B cell (primary cell): ENCODE data around the gene MCM5. TPM values are rescaled to one million over a fixed set of nuclear protein-coding genes. Genes with fewer than 3 reads are reported as not detected.

Source experiments
- ATAC-seq: fragments of 200-7000 bp; cut with Tn5 transposase; one replicate; pipeline ENCODE4 v1.10.0; 2021; ENCODE audit warnings: low read depth, mild to moderate bottlenecking, moderate number of reproducible peaks, moderate library complexity
- CTCF ChIA-PET: fragments of 350-600 bp; sonication (Branson Sonifier 250); formaldehyde crosslinking; loops from one replicate; lab custom pipeline; 2021; ENCODE audit warnings: antibody characterized with exemption, inconsistent platforms; lab: Charles Lee
- POLR2A ChIA-PET: fragments of 350-600 bp; sonication (Branson Sonifier 250); formaldehyde crosslinking; loops from one replicate; lab custom pipeline; 2021; ENCODE audit warnings: antibody characterized with exemption; lab: Charles Lee
- DNase-seq: peaks from one replicate; pipeline ENCODE4 v3.0.0; 2013
- H2AFZ ChIP-seq: 2 replicates; pipeline ENCODE4 v1.6.1; 2012; ENCODE audit warnings: mild to moderate bottlenecking, low read depth, low read length; ENCODE audit not compliant: insufficient read depth, poor library complexity, severe bottlenecking
- H3K27ac ChIP-seq, 2 donors: 1 replicate in 1 of 2; 2 replicates in 1 of 2; pipeline ENCODE4 v1.5.1; 2012 to 2013; ENCODE audit warnings: low read length in 2 of 2, mild to moderate bottlenecking in 2 of 2, moderate library complexity in 1 of 2
- H3K27me3 ChIP-seq, 4 experiments: fragments of 200-600 bp in 1 of 4; sonication (generic) in 1 of 4; replicated peaks in 1 of 4; 1 replicate in 2 of 4; 2 replicates in 2 of 4; pipeline versions ENCODE4 v1.6.1 to v1.7.0; 2013 to 2016; ENCODE audit warnings: low read length in 3 of 4, mild to moderate bottlenecking in 2 of 4, mixed read lengths in 1 of 4, moderate library complexity in 1 of 4; ENCODE audit not compliant: insufficient read depth in 4 of 4, control insufficient read depth in 3 of 4; ENCODE audit errors: control extremely low read depth in 1 of 4
- H3K36me3 ChIP-seq, 2 experiments: replicated peaks in 1 of 2; 1 replicate in 1 of 2; 2 replicates in 1 of 2; pipeline versions ENCODE4 v1.6.1 to v1.7.1; 2013; ENCODE audit warnings: low read length in 1 of 2; ENCODE audit not compliant: insufficient read depth in 2 of 2, control insufficient read depth in 1 of 2; ENCODE audit errors: control extremely low read depth in 1 of 2, extremely low read depth in 1 of 2
- H3K4me1 ChIP-seq, 2 donors: fragments of 200-600 bp in 1 of 2; sonication (generic) in 1 of 2; 1 replicate in 1 of 2; 2 replicates in 1 of 2; pipeline versions ENCODE4 v1.5.1 to v1.6.1; 2013 to 2017; ENCODE audit warnings: low read length in 2 of 2; ENCODE audit not compliant: control insufficient read depth in 2 of 2, insufficient read depth in 2 of 2
- H3K4me2 ChIP-seq: replicated peaks from 2 replicates; pipeline ENCODE3; 2012; ENCODE audit warnings: mild to moderate bottlenecking, low read depth, low read length; ENCODE audit not compliant: poor library complexity, severe bottlenecking
- H3K4me3 ChIP-seq, 5 experiments: fragments of 200-600 bp in 1 of 5; sonication (generic) in 1 of 5; 1 replicate in 3 of 5; 2 replicates in 2 of 5; pipeline versions ENCODE4 v1.5.1 to v1.7.0; 2011 to 2016; ENCODE audit warnings: low read length in 4 of 5, mild to moderate bottlenecking in 4 of 5, low read depth in 2 of 5, control low read depth in 1 of 5, moderate library complexity in 1 of 5; ENCODE audit not compliant: insufficient read depth in 1 of 5; ENCODE audit errors: control extremely low read depth in 1 of 5, extremely low read depth in 1 of 5
- H3K79me2 ChIP-seq: fragments of 200-600 bp; sonication (generic); one replicate; pipeline ENCODE4 v1.6.0; 2016; ENCODE audit warnings: low read length; ENCODE audit not compliant: control insufficient read depth, insufficient read depth
- H3K9ac ChIP-seq: fragments of 200-600 bp; sonication (generic); 2 replicates; pipeline ENCODE4 v1.6.1; 2017; ENCODE audit warnings: mild to moderate bottlenecking, low read length, moderate library complexity
- H3K9me3 ChIP-seq, 3 donors: one replicate each; pipeline versions ENCODE4 v1.6.1 to v1.7.1; 2013; ENCODE audit warnings: low read length in 2 of 3; ENCODE audit not compliant: control insufficient read depth in 2 of 3, insufficient read depth in 1 of 3; ENCODE audit errors: control extremely low read depth in 1 of 3
- H4K20me1 ChIP-seq: 2 replicates; pipeline ENCODE4 v1.6.0; 2012; ENCODE audit warnings: mild to moderate bottlenecking, low read length; ENCODE audit not compliant: insufficient read depth, control insufficient read depth, poor library complexity, severe bottlenecking
- H3K27ac Mint-ChIP-seq: one replicate; pipeline ENCODE4 v1.8.0; 2021; ENCODE audit warnings: mixed read lengths
- H3K27me3 Mint-ChIP-seq: one replicate; pipeline ENCODE4 v1.8.0; 2021; ENCODE audit warnings: mixed read lengths
- H3K4me1 Mint-ChIP-seq: one replicate; pipeline ENCODE4 v1.8.0; 2021; ENCODE audit warnings: mixed read lengths
- H3K4me3 Mint-ChIP-seq: one replicate; pipeline ENCODE4 v1.8.0; 2021; ENCODE audit warnings: mixed read lengths
- H3K9me3 Mint-ChIP-seq: one replicate; pipeline ENCODE4 v1.8.0; 2022; ENCODE audit warnings: mixed read lengths; ENCODE audit not compliant: insufficient read depth
- EZH2 ChIP-seq: IDR thresholded peaks from 2 replicates; pipeline ENCODE4 v1.6.1; 2012; ENCODE audit warnings: borderline replicate concordance, low read depth, mild to moderate bottlenecking, moderate library complexity, low read length; ENCODE audit not compliant: insufficient read depth, poor library complexity, severe bottlenecking
- whole genome bisulfite sequencing: methylation state at CpG from one replicate; pipeline ENCODE4 v1.1.5; 2013; ENCODE audit warnings: missing lambda C conversion rate; ENCODE audit not compliant: insufficient coverage; 5-methylcytosine and 5-hydroxymethylcytosine counted together
- intact Hi-C: fragments of 100-400 bp; cut with micrococcal nuclease; formaldehyde crosslinking; loops from one replicate; pipeline ENCODE4 v1.10.0; 2022
- polyA plus RNA-seq: library from polyadenylated mRNA; depleted of rRNA; stranded (reverse); fragments of >200 nt; gene quantifications from 2 replicates; pipeline ENCODE4 v1.2.3, GENCODE V29; 2012
- total RNA-seq, 2 donors: library from RNA; stranded (reverse); fragments of 120-200 nt in 1 of 2; gene quantifications; 1 replicate in 1 of 2; 2 replicates in 1 of 2; pipeline versions ENCODE4 v1.2.3 to v1.2.4, GENCODE V29; 2013 to 2022
- TF ChIP-seq, protein P1 (sequence below): fragments of 200-600 bp; IDR thresholded peaks from one replicate; pipeline ENCODE4 v1.8.0; 2022; ENCODE audit warnings: antibody characterized with exemption, mild to moderate bottlenecking

MCM5 gene
- total and polyA plus RNA-seq, 2 donors (not counting 1 experiment from before 2014, with no cell fraction given), result 112 to 203 TPM

- Histone ChIP-seq H3K9me3 (peaks cover 0 to 6% (median 0%) of the 10 kb centered on the region in 3 donors), H3K4me3 (peak overlapping the region in 1 of 5 experiments; percentile 5), H3K79me2 (no peaks in the 10 kb centered on the region), H4K20me1 (no peaks in the 10 kb centered on the region), H3K27me3 (no peaks in the 10 kb centered on the region), H2AFZ (peak overlapping the region; percentile 3), H3K4me2 (peak overlapping the region; percentile 61), H3K36me3 (no peaks in the 10 kb centered on the region), H3K9ac (no peak overlapping the region), H3K4me1 (peaks cover 30 to 59% of the 10 kb centered on the region in 2 donors), H3K27ac (peak overlapping the region; percentile 37 to 67)
- Mint-ChIP-seq H3K27me3 (no peaks in the 10 kb centered on the region), H3K4me1 (peaks cover 49% of the 10 kb centered on the region), H3K27ac (peak overlapping the region; percentile 81), H3K9me3 (no peaks in the 10 kb centered on the region), H3K4me3 (peak overlapping the region; percentile 65)
- ChIA-PET CTCF (interaction anchor here (1.0 to 2.4 kb wide), 4 partner anchors 8 to 44 kb away, joined by 3 to 31 read pairs (median 4); no protein-coding TSS in a partner anchor), POLR2A (interaction anchor here (0.5 to 2.1 kb wide), 4 partner anchors 10 to 43 kb away, joined by 3 to 6 read pairs (median 6); no protein-coding TSS in a partner anchor)
- intact Hi-C loops, result loop anchor here (1.0 kb wide), 3 partner anchors 10 to 43 kb away; no protein-coding TSS in a partner anchor
- DNase-seq (peak; percentile 89), ATAC-seq (peak; percentile 88)
- 1% methylated on average over 9 of the region's 9 CpGs for WGBS
- no peak for TF ChIP-seq EZH2
- TF ChIP-seq, protein P1, sequence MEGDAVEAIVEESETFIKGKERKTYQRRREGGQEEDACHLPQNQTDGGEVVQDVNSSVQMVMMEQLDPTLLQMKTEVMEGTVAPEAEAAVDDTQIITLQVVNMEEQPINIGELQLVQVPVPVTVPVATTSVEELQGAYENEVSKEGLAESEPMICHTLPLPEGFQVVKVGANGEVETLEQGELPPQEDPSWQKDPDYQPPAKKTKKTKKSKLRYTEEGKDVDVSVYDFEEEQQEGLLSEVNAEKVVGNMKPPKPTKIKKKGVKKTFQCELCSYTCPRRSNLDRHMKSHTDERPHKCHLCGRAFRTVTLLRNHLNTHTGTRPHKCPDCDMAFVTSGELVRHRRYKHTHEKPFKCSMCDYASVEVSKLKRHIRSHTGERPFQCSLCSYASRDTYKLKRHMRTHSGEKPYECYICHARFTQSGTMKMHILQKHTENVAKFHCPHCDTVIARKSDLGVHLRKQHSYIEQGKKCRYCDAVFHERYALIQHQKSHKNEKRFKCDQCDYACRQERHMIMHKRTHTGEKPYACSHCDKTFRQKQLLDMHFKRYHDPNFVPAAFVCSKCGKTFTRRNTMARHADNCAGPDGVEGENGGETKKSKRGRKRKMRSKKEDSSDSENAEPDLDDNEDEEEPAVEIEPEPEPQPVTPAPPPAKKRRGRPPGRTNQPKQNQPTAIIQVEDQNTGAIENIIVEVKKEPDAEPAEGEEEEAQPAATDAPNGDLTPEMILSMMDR, result peak; percentile 28
These were observed 32.5 kb upstream of the MCM5 start for GRCh38 chr22:35367331-35367886.

GRCh38 chr22:35368386-35368785 lies 31.6 kb upstream of the MCM5 start:
- intact Hi-C loops, result no loop called here
- Histone ChIP-seq H3K4me3 (no peak overlapping the region), H3K36me3 (no peaks in the 10 kb centered on the region), H4K20me1 (no peaks in the 10 kb centered on the region), H3K4me2 (no peak overlapping the region), H3K4me1 (peaks cover 25 to 49% of the 10 kb centered on the region in 2 donors), H3K27me3 (no peaks in the 10 kb centered on the region), H2AFZ (no peak overlapping the region), H3K79me2 (no peaks in the 10 kb centered on the region), H3K9me3 (peaks cover 0 to 6% (median 0%) of the 10 kb centered on the region in 3 donors), H3K27ac (no peak overlapping the region), H3K9ac (no peak overlapping the region)
- ChIA-PET POLR2A (interaction anchor here (2.1 kb wide), 2 partner anchors 15 to 42 kb away, joined by 5 to 6 read pairs; no protein-coding TSS in a partner anchor), CTCF (interaction anchor here (0.9 to 2.4 kb wide), 3 partner anchors 10 to 43 kb away, joined by 3 to 31 read pairs (median 4); no protein-coding TSS in a partner anchor)
- Mint-ChIP-seq H3K27me3 (no peaks in the 10 kb centered on the region), H3K27ac (no peak overlapping the region), H3K9me3 (no peaks in the 10 kb centered on the region), H3K4me1 (peaks cover 44% of the 10 kb centered on the region), H3K4me3 (no peak overlapping the region)
- DNase-seq (no peak), ATAC-seq (no peak)
- TF ChIP-seq, protein P1, result no peak
- no peak for TF ChIP-seq EZH2
- 92% methylated on average over 5 of the region's 6 CpGs for WGBS
